ENCODE measurements around the gene DTX1. TPM values are rescaled to one million over a fixed set of nuclear protein-coding genes. Genes with fewer than 3 reads are reported as not detected.

DTX1 gene
- total RNA-seq, 2 donors from 2014 or later: 20.7 to 27.7 TPM

DNA sequence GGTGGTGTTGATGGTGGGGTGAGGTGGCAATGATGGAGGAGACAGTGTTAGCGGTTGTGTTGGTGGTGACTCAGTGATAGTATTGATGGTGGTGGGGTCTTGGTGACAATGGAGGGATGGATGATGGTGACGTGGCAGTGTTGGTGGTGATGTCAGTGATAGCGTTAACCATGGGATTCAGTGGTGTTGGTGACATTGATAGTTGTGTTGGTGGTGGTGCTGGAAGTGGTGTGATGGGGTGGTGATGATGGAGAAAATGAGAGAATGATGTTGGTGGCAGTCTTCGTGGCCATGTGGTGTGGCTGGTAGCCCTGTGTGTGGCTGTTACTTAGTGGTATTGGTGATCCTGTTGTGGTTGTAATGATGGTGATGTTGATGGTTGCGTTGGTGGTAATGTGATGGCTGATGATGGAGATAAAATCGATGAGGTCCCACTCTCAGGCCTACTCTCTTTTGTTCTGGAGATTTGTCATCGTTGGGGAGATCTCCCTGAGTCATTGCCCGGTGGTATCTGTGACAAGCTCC is 2.6 kb downstream of the DTX1 start:
- Mint-ChIP-seq H3K27ac (no peak overlapping the region), H3K4me1 (peaks cover 20% of the 10 kb centered on the region), H3K36me3 (ENCODE audit: low read depth) (no peaks in the 10 kb centered on the region), H3K27me3 (no peaks in the 10 kb centered on the region), H3K4me3 (no peak overlapping the region)
- no peaks in the 10 kb centered on the region for H3K9me3 ChIP-seq (ENCODE audit: control insufficient read depth, low read length, poor library complexity, severe bottlenecking)
- DNase-seq (no peak), ATAC-seq (peak; percentile 15)

DNA sequence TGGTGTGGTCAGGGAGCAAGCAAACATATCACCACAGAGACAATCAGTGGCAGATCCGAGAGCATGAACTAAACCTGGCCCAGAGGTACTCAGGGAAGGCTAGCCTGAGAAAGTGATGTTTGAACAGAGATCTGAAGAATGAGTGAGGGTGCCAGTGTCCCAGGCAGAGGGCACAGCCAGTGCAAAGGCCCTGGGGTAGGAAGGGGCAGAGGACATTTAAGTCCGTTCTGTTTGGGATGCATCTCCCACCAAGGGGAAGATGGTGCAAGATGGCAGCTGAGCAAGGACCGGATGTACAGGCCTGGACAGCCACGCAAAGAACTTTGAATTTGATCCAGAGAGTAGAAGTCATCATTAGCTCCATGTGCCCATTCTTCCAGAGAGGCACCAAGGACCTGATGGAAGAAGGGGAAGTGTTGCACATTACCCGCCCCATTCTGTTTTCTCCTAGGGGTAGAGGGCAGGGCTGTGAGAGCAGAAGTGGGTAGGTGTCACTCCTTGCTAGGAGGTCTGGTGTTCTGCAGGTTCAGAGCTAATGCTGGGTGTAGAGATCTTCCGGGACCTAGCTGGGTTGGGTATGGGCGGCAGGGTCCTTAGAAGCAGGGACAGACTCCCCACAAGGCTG is 3.9 kb downstream of the DTX1 start:
- no peak overlapping the region for H3K27ac Mint-ChIP-seq
- H3K4me3 Mint-ChIP-seq: peak overlapping the region; percentile 41
- H3K27me3 Mint-ChIP-seq: no peaks in the 10 kb centered on the region
- DNase-seq (no peak), ATAC-seq (no peak)
- no peaks in the 10 kb centered on the region for H3K9me3 ChIP-seq (ENCODE audit: control insufficient read depth, low read length, poor library complexity, severe bottlenecking)
- no peaks in the 10 kb centered on the region for H3K36me3 Mint-ChIP-seq (ENCODE audit: low read depth)
- peaks cover 21% of the 10 kb centered on the region for H3K4me1 Mint-ChIP-seq

DNA sequence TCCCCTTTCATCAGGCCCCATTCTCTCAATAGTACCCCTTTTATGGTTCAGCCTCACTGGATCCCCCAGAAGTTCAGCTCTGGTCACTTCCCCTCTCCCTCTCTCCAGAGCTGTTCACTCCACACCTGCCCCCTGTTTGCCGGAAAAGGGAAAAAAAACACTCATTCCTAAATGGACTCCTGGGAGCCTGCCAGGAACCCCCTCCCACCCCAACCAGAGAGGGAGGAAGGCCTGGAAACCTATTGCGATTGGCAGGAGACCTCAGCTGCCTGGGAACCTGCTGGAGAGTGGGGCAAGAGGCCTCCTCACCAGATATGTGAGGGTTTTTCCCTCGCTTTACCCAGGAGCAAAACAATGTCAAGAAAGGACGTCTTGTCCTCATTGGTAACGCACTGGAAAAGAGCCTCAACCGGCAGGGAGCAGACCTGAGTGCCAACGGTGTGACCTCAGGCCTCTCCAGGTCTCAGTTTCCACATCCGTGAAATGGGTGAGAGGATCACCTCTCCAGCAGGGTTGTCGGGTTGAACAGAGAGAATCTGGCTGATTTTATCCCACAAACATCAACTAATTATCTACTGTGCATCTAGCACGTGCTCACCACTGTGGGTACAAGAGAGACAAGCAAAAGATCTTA is 4.6 kb downstream of the DTX1 start:
- Mint-ChIP-seq H3K4me1 (peaks cover 24% of the 10 kb centered on the region), H3K27ac (no peak overlapping the region), H3K4me3 (peak overlapping the region; percentile 58), H3K36me3 (ENCODE audit: low read depth) (no peaks in the 10 kb centered on the region), H3K27me3 (no peaks in the 10 kb centered on the region)
- ATAC-seq: no peak
- no peaks in the 10 kb centered on the region for H3K9me3 ChIP-seq (ENCODE audit: control insufficient read depth, low read length, poor library complexity, severe bottlenecking)
- no peak for DNase-seq

DNA sequence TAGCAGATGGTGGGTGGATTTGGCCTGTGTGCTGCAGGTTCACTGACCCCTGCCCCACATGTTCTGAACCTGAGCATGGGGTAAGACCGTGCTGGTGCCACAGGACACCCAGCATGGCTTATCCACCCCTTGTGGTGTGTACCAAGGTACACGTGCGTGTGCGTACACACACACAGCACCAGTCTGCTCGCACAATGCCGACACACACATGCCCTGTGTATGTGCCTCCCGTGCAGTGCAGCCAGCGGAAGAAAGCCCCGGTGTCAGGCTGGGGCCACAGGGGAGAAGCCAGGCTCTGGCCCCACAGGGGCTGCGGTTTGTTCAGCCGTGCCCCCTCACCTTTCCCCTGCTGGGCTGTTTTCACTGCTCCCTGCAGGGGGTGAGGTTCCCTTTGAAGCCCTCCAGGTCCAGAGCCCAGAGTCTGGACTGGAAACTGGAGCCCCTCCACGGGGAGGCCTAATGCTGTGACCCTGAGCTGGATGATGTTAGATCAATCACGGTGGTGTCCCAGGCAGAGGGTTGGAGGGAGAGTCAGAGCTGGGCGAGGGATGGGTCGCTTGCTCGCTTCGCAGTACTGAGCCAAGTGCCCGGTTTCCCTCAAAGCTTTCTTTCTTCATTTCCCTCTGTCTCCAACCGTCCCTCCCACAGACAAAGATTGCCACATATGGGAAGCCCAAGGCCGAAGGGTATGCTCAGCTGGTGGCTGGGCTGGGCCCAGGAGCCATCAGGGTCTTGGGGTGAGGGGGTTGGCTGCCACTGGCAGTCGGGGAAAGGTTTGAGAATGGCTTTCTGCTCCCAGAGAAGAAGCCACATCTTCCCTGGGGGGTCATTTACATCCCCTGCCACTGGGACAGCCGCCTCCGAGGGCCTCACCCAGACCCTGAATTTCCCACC is 6.2 kb downstream of the DTX1 start:
- ATAC-seq (no peak), DNase-seq (no peak)
- peak overlapping the region; percentile 39 for H3K27ac Mint-ChIP-seq
- H3K27me3 Mint-ChIP-seq: no peaks in the 10 kb centered on the region
- no peak overlapping the region for H3K4me3 Mint-ChIP-seq
- no peaks in the 10 kb centered on the region for H3K36me3 Mint-ChIP-seq (ENCODE audit: low read depth)
- no peaks in the 10 kb centered on the region for H3K9me3 ChIP-seq (ENCODE audit: control insufficient read depth, low read length, poor library complexity, severe bottlenecking)
- H3K4me1 Mint-ChIP-seq: peaks cover 23% of the 10 kb centered on the region

DNA sequence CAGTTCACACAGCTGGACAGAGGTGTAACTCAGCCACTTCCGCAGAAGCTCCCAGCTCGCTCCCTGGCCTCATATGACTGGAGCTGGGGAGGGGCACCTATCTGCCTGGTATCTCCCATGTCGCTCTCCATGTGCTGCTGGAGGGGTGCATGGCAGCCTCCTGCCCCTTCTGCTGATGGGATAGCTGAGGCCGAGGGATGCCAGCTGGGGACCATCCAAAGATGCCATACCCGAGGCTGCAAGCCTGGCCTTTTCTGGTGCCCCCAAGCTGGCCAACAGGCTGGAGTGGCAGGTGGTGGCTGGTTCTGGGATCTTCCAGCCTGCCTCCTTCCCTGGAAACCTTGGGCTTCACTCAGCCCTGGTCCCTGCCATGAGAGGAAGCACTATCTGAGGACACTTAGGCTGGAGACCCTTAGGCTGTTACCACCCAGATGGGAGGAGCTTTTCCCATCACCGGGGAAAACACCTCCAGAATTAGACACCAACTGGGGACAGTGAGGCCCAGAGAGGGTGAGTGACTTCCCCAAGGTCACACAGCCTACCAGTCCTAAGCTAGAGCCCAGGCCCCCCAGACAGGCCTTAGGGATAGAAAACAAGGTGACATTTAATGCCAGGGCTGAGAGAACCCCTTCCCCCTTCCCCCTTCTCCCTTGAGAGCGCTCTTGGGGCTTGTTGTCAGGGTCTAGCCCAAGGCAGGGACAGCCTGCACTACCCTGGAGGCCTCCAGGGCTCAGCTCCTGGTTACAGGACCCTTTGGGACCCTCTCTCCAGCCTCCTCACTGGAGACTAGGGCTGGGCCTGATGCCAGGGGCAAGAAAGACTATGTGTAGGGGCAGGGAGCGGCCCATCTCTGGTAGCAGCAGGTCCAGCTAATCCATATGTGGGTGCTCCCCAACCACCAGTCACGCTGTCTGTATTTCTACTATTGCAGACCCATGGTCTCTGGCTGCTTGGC is 7.1 kb downstream of the DTX1 start:
- H3K27me3 Mint-ChIP-seq: no peaks in the 10 kb centered on the region
- DNase-seq: no peak
- no peaks in the 10 kb centered on the region for H3K36me3 Mint-ChIP-seq (ENCODE audit: low read depth)
- no peak overlapping the region for H3K4me3 Mint-ChIP-seq
- H3K27ac Mint-ChIP-seq: peak overlapping the region; percentile 78
- no peak for ATAC-seq
- H3K4me1 Mint-ChIP-seq: peaks cover 21% of the 10 kb centered on the region
- H3K9me3 ChIP-seq (ENCODE audit: control insufficient read depth, low read length, poor library complexity, severe bottlenecking): no peaks in the 10 kb centered on the region

DNA sequence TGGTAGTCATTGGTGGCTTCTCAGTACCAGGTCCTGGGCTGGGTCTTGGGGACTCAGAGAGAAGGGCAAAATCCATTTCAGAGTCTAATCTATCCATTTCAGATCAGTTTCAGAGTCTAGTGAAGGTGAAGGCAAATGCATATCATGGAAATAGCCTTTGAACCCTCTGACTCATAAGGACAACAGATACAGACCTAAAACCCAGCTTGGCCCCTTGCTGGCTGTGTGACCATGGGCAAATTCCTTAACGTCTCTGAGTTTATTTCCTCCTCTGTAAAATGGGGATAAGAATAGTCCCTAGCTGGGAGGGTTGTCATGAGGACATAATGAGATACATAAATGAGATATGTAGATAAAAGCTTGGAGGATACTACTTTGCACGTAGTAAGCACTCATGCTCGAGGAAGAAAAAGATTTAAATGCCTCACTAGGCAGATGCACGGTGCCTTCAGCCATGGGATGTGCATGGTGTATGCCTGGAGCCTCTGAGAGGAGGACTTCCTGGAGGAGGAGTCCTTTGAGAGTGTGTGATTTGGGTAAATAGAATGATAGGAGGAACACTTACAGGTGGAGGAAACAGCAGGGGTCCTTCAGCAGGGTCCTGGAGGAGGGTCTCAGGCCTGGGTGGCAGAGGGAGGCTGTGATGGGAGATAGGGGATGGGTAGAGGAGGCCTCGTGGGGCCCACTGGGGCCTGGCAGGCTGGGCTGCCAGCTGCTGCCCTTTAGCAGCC is 8.0 kb downstream of the DTX1 start:
- Mint-ChIP-seq H3K27me3 (no peaks in the 10 kb centered on the region), H3K4me1 (peaks cover 25% of the 10 kb centered on the region), H3K27ac (peak overlapping the region; percentile 78), H3K36me3 (ENCODE audit: low read depth) (no peaks in the 10 kb centered on the region), H3K4me3 (peak overlapping the region; percentile 15)
- DNase-seq (no peak), ATAC-seq (no peak)
- no peaks in the 10 kb centered on the region for H3K9me3 ChIP-seq (ENCODE audit: control insufficient read depth, low read length, poor library complexity, severe bottlenecking)

DNA sequence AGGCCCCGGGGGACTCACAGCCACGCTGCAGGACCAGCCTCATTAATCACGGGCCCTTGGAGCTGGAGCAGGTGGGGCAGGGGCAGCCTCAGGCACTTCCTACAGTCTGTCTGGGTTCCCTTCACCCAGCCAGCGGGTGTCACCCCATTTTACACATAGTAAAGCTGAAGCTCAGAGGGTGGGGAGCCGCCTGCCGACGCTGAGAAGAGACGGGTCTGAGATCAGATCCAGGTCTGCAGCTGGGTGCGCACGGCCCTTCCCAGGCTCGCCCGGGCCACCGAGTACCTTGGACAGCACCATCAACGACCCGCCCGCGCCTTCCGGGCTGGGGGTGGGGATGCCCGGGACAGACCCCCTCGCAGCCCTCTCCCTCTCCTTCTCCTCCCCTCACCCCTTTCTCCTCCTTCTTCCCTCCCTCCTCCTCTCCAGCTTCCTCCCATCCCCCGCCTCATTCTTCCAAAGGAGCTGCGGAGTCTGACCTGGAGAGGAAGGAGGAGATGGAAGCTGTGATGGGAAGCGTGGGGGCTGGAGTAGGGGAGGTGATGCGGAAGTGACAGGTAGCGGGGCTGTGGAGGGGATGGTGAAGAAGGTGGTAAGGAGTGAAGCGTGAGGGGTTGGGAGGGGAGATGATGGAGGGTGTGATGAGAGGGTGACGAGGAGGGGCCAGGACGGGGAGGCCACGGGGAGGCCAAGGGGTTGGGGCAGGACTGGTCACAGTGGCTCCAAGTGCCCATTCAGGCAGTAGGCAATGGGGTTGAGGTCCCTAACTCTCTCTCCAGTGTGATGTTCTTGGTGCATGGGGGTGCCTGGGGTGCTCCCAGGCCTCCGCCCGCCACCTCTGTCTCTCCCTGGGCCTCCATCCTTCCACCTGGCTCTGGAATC is 8.8 kb downstream of the DTX1 start:
- Mint-ChIP-seq H3K4me1 (peaks cover 30% of the 10 kb centered on the region), H3K27me3 (no peaks in the 10 kb centered on the region), H3K4me3 (no peak overlapping the region), H3K36me3 (ENCODE audit: low read depth) (no peaks in the 10 kb centered on the region), H3K27ac (peak overlapping the region; percentile 78)
- ATAC-seq (no peak), DNase-seq (no peak)
- H3K9me3 ChIP-seq (ENCODE audit: control insufficient read depth, low read length, poor library complexity, severe bottlenecking): no peaks in the 10 kb centered on the region

DNA sequence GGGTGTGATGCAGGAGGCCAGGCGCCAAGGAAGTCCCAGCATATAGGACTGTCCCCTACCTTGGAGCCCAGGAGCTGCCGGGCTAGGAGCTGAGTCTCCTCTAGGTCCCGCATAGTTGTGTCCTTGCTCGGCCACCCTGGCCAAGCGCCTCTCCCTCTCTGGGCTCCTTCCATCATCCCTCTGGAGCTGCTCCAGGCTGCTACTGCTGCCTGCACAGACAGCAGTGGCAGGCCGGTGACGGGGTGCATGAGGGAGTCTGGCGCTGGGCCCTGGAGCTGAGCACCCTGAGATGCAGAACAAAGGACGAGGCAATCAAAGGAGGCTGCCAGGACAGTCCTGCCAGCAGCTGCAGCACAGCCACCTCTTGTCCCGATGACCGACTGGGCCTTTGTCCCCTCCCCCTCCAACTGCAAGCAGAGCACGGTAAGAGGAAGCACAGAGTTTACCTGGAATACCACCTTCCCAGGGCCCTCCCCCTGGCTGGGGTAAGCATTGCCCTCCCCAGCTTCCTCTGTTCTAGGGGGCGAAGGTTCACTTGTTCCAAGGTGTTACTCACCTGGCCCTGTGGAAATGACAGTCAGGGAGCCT is 10.4 kb downstream of the DTX1 start:
- Mint-ChIP-seq H3K27me3 (no peaks in the 10 kb centered on the region), H3K36me3 (ENCODE audit: low read depth) (no peaks in the 10 kb centered on the region), H3K4me3 (no peak overlapping the region), H3K4me1 (peaks cover 40% of the 10 kb centered on the region), H3K27ac (no peak overlapping the region)
- no peak for DNase-seq
- no peaks in the 10 kb centered on the region for H3K9me3 ChIP-seq (ENCODE audit: control insufficient read depth, low read length, poor library complexity, severe bottlenecking)
- no peak for ATAC-seq

DNA sequence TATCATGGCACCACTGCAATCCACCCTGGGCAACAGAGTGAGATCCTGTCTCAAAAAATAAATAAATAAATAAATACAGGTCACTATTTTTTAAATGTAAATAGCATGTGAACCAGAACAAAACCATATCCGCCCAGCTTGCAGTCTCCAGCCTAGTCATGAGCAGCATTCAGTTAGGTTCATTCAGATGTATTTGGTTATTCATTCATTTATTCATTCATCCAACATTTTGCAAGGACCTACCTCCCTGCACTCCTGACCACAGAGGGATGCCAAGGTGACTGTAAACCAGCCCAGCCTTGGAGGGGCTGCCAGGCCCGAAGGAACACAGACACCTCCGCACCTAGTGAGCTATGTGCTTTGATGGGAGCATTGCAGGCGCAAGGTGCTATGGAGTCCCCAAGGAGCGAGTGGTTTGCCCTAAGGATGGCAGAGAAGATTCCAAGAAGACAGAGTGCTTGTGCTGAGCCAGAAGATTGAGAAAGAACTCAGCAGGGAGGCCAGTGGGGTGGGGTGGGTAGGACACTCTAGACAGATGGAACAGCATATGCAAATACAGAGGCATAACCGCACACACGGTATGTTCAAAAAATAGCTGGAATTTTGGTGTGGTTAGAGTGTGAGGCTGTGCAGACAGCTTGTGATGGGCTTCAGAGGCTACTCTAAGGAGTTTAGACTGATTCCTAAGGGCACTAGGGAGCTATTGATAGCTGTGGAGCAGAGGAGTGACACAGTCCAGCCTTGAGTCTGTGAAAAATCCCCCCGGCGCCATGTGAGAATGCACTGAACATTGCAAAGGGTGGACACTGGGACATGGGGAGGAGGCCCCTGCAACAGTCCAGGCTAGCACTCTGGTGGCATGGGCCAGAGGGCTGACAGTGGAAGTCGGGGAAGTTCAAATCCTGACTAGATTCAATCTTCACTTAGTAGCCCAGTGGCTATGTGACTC is 11.7 kb downstream of the DTX1 start:
- peaks cover 45% of the 10 kb centered on the region for H3K4me1 Mint-ChIP-seq
- H3K27ac Mint-ChIP-seq: peak overlapping the region; percentile 14
- DNase-seq: no peak
- H3K4me3 Mint-ChIP-seq: no peak overlapping the region
- ATAC-seq: no peak
- no peaks in the 10 kb centered on the region for H3K9me3 ChIP-seq (ENCODE audit: control insufficient read depth, low read length, poor library complexity, severe bottlenecking)
- H3K36me3 Mint-ChIP-seq (ENCODE audit: low read depth): no peaks in the 10 kb centered on the region
- no peaks in the 10 kb centered on the region for H3K27me3 Mint-ChIP-seq

DNA sequence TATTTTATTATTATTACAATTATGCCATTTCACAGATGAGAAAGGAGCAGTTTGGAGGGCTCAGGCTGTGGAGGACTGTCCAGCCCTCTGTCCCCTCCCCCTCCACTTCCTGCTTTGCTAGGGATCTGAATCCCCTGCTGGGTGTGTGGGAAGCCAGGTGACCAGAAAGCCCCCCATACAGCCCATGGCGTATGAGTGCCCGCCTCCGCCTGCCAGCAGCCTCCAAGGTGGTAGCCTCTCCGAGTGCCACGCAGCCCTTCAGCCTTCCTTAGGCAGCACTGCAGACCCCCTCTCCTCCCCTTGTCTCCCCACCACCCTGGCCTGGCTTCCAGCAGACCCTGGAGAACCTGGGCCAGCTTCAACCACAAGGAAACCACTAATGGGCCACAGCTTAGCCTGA is 12.6 kb downstream of the DTX1 start:
- H3K27ac Mint-ChIP-seq: peak overlapping the region; percentile 86
- peaks cover 1% of the 10 kb centered on the region for H3K36me3 Mint-ChIP-seq (ENCODE audit: low read depth)
- ATAC-seq (no peak), DNase-seq (no peak)
- no peak overlapping the region for H3K4me3 Mint-ChIP-seq
- H3K4me1 Mint-ChIP-seq: peaks cover 49% of the 10 kb centered on the region
- H3K27me3 Mint-ChIP-seq: no peaks in the 10 kb centered on the region
- no peaks in the 10 kb centered on the region for H3K9me3 ChIP-seq (ENCODE audit: control insufficient read depth, low read length, poor library complexity, severe bottlenecking)
